ENCODE data around the gene PPIL1. TPM values are rescaled to one million over a fixed set of nuclear protein-coding genes. Genes with fewer than 3 reads are reported as not detected.

PPIL1 gene
- total and polyA plus RNA-seq, 2 of the 13 experiments (the other 11 are each of a cell fraction or from before 2014, with no cell fraction given), result 74.2 to 144 TPM

- TF ChIP-seq, protein P1, sequence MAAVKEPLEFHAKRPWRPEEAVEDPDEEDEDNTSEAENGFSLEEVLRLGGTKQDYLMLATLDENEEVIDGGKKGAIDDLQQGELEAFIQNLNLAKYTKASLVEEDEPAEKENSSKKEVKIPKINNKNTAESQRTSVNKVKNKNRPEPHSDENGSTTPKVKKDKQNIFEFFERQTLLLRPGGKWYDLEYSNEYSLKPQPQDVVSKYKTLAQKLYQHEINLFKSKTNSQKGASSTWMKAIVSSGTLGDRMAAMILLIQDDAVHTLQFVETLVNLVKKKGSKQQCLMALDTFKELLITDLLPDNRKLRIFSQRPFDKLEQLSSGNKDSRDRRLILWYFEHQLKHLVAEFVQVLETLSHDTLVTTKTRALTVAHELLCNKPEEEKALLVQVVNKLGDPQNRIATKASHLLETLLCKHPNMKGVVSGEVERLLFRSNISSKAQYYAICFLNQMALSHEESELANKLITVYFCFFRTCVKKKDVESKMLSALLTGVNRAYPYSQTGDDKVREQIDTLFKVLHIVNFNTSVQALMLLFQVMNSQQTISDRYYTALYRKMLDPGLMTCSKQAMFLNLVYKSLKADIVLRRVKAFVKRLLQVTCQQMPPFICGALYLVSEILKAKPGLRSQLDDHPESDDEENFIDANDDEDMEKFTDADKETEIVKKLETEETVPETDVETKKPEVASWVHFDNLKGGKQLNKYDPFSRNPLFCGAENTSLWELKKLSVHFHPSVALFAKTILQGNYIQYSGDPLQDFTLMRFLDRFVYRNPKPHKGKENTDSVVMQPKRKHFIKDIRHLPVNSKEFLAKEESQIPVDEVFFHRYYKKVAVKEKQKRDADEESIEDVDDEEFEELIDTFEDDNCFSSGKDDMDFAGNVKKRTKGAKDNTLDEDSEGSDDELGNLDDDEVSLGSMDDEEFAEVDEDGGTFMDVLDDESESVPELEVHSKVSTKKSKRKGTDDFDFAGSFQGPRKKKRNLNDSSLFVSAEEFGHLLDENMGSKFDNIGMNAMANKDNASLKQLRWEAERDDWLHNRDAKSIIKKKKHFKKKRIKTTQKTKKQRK (IDR thresholded peaks at IDR 0.05; ENCODE audit: low read length), result no peak
- no peak for TF ChIP-seq DMTF1 (CRISPR knock-in tag; IDR thresholded peaks at IDR 0.05)
- TF ChIP-seq ZSCAN31 (CRISPR knock-in tag; IDR thresholded peaks at IDR 0.05; ENCODE audit: low read depth), result peak; percentile 96
- TF ChIP-seq ZNF296 (CRISPR knock-in tag; conservative IDR thresholded peaks at IDR 0.05), result 0 out of 2 replicates have a peak, but pooled peaks have one; percentile 59
- peak; percentile 83 for TF ChIP-seq CCAR2 (optimal IDR thresholded peaks at IDR 0.05; ENCODE audit: low read depth, low read length)
- TF ChIP-seq, protein P2, sequence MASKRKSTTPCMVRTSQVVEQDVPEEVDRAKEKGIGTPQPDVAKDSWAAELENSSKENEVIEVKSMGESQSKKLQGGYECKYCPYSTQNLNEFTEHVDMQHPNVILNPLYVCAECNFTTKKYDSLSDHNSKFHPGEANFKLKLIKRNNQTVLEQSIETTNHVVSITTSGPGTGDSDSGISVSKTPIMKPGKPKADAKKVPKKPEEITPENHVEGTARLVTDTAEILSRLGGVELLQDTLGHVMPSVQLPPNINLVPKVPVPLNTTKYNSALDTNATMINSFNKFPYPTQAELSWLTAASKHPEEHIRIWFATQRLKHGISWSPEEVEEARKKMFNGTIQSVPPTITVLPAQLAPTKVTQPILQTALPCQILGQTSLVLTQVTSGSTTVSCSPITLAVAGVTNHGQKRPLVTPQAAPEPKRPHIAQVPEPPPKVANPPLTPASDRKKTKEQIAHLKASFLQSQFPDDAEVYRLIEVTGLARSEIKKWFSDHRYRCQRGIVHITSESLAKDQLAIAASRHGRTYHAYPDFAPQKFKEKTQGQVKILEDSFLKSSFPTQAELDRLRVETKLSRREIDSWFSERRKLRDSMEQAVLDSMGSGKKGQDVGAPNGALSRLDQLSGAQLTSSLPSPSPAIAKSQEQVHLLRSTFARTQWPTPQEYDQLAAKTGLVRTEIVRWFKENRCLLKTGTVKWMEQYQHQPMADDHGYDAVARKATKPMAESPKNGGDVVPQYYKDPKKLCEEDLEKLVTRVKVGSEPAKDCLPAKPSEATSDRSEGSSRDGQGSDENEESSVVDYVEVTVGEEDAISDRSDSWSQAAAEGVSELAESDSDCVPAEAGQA (IDR thresholded peaks at IDR 0.05; ENCODE audit: low read depth), result peak; percentile 95
- TF ChIP-seq, protein P2 (CRISPR knock-in tag; IDR thresholded peaks at IDR 0.05; ENCODE audit: borderline replicate concordance), result 0 out of 2 replicates have a peak, but pooled peaks have one; percentile 76
- peak; percentile 5; the same call in 1 of the 2 replicates for TF ChIP-seq RFX5 (IDR thresholded peaks at IDR 0.05; ENCODE audit: low read depth, low read length)
- TF ChIP-seq NR2F1 (CRISPR knock-in tag; IDR thresholded peaks at IDR 0.05), result no peak
- TF ChIP-seq MBD4 (IDR thresholded peaks at IDR 0.05; ENCODE audit: borderline replicate concordance, low read length), result no peak
- 0 out of 2 replicates have a peak, but pooled peaks have one; percentile 48 for TF ChIP-seq PLSCR1 (CRISPR knock-in tag; IDR thresholded peaks at IDR 0.05; ENCODE audit: borderline replicate concordance)
- peak; percentile 89 for TF ChIP-seq RXRA (CRISPR knock-in tag; IDR thresholded peaks at IDR 0.05)
- TF ChIP-seq, protein P3, sequence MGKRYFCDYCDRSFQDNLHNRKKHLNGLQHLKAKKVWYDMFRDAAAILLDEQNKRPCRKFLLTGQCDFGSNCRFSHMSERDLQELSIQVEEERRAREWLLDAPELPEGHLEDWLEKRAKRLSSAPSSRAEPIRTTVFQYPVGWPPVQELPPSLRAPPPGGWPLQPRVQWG (CRISPR knock-in tag; IDR thresholded peaks at IDR 0.05; ENCODE audit: borderline replicate concordance, low read depth), result no peak
- peak; percentile 76 for TF ChIP-seq AGO1 (IDR thresholded peaks at IDR 0.05; ENCODE audit: low read depth, low read length, poor library complexity, severe bottlenecking)
Measured at GRCh38 chr6:36874443-36875249, at the start of gene PPIL1 (continued).

Data from HepG2 (cell line).